ENCODE measurements around the gene RIPPLY1.

The RIPPLY1 gene

DNA sequence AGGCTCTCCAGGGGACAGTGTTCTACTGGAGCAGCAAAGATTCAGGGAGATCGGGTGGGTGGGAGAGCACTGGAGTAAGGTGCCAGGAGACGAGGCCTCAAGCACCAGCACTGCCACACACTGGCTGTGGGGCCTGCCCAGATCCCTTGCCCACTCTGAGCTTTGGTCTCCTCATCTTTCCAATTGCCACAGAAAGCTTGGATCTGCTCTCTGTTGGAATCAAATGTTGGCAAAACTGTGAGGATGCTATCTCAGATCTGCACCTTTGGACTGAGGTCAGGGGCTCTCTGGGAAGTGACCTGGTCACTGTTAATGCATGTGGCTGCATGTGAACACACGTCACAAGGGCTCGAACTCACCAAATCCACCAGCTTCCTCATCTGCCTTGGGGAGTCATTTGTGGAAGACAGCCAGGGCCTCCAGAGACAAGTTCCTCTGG is 1.3 kb downstream of the RIPPLY1 start:
- ChIA-PET CTCF (interaction anchor here (1.0 to 2.7 kb wide), 4 partner anchors 8 to 95 kb away, joined by 3 to 12 read pairs (median 8); no protein-coding TSS in a partner anchor), POLR2A (no interaction called here)
- no peaks in the 10 kb centered on the region for H3K36me3 ChIP-seq (ENCODE audit: control insufficient read depth in 2 of 2, insufficient read depth in 1 of 2, low read length in 2 of 2)
- TF ChIP-seq ZFP69B (tag by site-specific recombination; IDR thresholded peaks at IDR 0.05): no peak
- no peak for TF ChIP-seq ZBTB17 (tag by site-specific recombination; IDR thresholded peaks at IDR 0.05)
- no peak for TF ChIP-seq ZNF626 (tag by site-specific recombination; IDR thresholded peaks at IDR 0.05)
- TF ChIP-seq, protein P1, sequence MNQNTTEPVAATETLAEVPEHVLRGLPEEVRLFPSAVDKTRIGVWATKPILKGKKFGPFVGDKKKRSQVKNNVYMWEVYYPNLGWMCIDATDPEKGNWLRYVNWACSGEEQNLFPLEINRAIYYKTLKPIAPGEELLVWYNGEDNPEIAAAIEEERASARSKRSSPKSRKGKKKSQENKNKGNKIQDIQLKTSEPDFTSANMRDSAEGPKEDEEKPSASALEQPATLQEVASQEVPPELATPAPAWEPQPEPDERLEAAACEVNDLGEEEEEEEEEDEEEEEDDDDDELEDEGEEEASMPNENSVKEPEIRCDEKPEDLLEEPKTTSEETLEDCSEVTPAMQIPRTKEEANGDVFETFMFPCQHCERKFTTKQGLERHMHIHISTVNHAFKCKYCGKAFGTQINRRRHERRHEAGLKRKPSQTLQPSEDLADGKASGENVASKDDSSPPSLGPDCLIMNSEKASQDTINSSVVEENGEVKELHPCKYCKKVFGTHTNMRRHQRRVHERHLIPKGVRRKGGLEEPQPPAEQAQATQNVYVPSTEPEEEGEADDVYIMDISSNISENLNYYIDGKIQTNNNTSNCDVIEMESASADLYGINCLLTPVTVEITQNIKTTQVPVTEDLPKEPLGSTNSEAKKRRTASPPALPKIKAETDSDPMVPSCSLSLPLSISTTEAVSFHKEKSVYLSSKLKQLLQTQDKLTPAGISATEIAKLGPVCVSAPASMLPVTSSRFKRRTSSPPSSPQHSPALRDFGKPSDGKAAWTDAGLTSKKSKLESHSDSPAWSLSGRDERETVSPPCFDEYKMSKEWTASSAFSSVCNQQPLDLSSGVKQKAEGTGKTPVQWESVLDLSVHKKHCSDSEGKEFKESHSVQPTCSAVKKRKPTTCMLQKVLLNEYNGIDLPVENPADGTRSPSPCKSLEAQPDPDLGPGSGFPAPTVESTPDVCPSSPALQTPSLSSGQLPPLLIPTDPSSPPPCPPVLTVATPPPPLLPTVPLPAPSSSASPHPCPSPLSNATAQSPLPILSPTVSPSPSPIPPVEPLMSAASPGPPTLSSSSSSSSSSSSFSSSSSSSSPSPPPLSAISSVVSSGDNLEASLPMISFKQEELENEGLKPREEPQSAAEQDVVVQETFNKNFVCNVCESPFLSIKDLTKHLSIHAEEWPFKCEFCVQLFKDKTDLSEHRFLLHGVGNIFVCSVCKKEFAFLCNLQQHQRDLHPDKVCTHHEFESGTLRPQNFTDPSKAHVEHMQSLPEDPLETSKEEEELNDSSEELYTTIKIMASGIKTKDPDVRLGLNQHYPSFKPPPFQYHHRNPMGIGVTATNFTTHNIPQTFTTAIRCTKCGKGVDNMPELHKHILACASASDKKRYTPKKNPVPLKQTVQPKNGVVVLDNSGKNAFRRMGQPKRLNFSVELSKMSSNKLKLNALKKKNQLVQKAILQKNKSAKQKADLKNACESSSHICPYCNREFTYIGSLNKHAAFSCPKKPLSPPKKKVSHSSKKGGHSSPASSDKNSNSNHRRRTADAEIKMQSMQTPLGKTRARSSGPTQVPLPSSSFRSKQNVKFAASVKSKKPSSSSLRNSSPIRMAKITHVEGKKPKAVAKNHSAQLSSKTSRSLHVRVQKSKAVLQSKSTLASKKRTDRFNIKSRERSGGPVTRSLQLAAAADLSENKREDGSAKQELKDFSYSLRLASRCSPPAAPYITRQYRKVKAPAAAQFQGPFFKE (tag by site-specific recombination; IDR thresholded peaks at IDR 0.05; ENCODE audit: borderline replicate concordance): no peak
- no peak for TF ChIP-seq TRIM28 (IDR thresholded peaks at IDR 0.05; ENCODE audit: borderline replicate concordance, low read length)
- TF ChIP-seq, protein P2, sequence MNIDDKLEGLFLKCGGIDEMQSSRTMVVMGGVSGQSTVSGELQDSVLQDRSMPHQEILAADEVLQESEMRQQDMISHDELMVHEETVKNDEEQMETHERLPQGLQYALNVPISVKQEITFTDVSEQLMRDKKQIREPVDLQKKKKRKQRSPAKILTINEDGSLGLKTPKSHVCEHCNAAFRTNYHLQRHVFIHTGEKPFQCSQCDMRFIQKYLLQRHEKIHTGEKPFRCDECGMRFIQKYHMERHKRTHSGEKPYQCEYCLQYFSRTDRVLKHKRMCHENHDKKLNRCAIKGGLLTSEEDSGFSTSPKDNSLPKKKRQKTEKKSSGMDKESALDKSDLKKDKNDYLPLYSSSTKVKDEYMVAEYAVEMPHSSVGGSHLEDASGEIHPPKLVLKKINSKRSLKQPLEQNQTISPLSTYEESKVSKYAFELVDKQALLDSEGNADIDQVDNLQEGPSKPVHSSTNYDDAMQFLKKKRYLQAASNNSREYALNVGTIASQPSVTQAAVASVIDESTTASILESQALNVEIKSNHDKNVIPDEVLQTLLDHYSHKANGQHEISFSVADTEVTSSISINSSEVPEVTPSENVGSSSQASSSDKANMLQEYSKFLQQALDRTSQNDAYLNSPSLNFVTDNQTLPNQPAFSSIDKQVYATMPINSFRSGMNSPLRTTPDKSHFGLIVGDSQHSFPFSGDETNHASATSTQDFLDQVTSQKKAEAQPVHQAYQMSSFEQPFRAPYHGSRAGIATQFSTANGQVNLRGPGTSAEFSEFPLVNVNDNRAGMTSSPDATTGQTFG (tag by site-specific recombination; IDR thresholded peaks at IDR 0.05; ENCODE audit: borderline replicate concordance): no peak
- no peak overlapping the region for H3K4me3 ChIP-seq (ENCODE audit: low read depth, low read length)
- H3K4me1 ChIP-seq (ENCODE audit: control insufficient read depth, insufficient read depth, low read length): no peaks in the 10 kb centered on the region
- no peaks in the 10 kb centered on the region for H3K9me3 ChIP-seq (ENCODE audit: control insufficient read depth, insufficient read depth, low read depth, low read length)
- no peak overlapping the region for H3K27ac ChIP-seq (ENCODE audit: extremely low read depth, low read depth, low read length)

DNA sequence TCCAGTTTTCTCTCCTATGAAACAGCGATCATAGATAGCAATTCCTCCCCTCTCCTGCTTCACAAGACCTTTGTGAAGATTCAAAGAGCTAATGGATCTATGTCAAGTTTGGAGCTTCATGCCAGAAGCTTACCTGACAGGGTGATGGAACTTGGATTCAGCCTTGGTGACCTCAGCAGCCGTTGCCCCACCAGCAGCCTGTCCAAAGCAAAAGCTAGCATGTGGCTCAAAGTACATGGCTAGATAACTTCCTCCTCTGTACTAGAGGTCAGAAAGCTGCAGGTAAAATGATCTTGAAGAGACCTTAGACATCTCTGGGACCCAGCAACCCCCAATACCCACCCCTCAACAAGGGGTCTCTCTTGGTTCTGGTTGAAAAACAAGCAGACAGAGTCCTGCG is 1.8 kb downstream of the RIPPLY1 start:
- Histone ChIP-seq H3K4me1 (ENCODE audit: control insufficient read depth, insufficient read depth, low read length) (no peaks in the 10 kb centered on the region), H3K4me3 (ENCODE audit: low read depth, low read length) (no peak overlapping the region), H3K9me3 (ENCODE audit: control insufficient read depth, insufficient read depth, low read depth, low read length) (no peaks in the 10 kb centered on the region), H3K27ac (ENCODE audit: extremely low read depth, low read depth, low read length) (no peak overlapping the region), H3K36me3 (ENCODE audit: control insufficient read depth in 2 of 2, insufficient read depth in 1 of 2, low read length in 2 of 2) (no peaks in the 10 kb centered on the region)
- ChIA-PET POLR2A (no interaction called here), CTCF (interaction anchor here (0.6 to 2.7 kb wide), 4 partner anchors 27 to 755 kb away, joined by 3 to 12 read pairs (median 5); no protein-coding TSS in a partner anchor)
- TF ChIP-seq, protein P3, sequence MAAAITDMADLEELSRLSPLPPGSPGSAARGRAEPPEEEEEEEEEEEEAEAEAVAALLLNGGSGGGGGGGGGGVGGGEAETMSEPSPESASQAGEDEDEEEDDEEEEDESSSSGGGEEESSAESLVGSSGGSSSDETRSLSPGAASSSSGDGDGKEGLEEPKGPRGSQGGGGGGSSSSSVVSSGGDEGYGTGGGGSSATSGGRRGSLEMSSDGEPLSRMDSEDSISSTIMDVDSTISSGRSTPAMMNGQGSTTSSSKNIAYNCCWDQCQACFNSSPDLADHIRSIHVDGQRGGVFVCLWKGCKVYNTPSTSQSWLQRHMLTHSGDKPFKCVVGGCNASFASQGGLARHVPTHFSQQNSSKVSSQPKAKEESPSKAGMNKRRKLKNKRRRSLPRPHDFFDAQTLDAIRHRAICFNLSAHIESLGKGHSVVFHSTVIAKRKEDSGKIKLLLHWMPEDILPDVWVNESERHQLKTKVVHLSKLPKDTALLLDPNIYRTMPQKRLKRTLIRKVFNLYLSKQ (tag by site-specific recombination; IDR thresholded peaks at IDR 0.05; ENCODE audit: borderline replicate concordance): no peak
- no peak for TF ChIP-seq ZSCAN23 (tag by site-specific recombination; IDR thresholded peaks at IDR 0.05)
- TF ChIP-seq, protein P4, sequence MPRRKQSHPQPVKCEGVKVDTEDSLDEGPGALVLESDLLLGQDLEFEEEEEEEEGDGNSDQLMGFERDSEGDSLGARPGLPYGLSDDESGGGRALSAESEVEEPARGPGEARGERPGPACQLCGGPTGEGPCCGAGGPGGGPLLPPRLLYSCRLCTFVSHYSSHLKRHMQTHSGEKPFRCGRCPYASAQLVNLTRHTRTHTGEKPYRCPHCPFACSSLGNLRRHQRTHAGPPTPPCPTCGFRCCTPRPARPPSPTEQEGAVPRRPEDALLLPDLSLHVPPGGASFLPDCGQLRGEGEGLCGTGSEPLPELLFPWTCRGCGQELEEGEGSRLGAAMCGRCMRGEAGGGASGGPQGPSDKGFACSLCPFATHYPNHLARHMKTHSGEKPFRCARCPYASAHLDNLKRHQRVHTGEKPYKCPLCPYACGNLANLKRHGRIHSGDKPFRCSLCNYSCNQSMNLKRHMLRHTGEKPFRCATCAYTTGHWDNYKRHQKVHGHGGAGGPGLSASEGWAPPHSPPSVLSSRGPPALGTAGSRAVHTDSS (tag by site-specific recombination; IDR thresholded peaks at IDR 0.05): no peak
- no peak for TF ChIP-seq ZBTB7A (tag by site-specific recombination; IDR thresholded peaks at IDR 0.05; ENCODE audit: low read depth)
- TF ChIP-seq, protein P5, sequence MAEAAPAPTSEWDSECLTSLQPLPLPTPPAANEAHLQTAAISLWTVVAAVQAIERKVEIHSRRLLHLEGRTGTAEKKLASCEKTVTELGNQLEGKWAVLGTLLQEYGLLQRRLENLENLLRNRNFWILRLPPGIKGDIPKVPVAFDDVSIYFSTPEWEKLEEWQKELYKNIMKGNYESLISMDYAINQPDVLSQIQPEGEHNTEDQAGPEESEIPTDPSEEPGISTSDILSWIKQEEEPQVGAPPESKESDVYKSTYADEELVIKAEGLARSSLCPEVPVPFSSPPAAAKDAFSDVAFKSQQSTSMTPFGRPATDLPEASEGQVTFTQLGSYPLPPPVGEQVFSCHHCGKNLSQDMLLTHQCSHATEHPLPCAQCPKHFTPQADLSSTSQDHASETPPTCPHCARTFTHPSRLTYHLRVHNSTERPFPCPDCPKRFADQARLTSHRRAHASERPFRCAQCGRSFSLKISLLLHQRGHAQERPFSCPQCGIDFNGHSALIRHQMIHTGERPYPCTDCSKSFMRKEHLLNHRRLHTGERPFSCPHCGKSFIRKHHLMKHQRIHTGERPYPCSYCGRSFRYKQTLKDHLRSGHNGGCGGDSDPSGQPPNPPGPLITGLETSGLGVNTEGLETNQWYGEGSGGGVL (tag by site-specific recombination; IDR thresholded peaks at IDR 0.05): no peak
- no peak for TF ChIP-seq ZNF514 (tag by site-specific recombination; IDR thresholded peaks at IDR 0.05)
- TF ChIP-seq, protein P6, sequence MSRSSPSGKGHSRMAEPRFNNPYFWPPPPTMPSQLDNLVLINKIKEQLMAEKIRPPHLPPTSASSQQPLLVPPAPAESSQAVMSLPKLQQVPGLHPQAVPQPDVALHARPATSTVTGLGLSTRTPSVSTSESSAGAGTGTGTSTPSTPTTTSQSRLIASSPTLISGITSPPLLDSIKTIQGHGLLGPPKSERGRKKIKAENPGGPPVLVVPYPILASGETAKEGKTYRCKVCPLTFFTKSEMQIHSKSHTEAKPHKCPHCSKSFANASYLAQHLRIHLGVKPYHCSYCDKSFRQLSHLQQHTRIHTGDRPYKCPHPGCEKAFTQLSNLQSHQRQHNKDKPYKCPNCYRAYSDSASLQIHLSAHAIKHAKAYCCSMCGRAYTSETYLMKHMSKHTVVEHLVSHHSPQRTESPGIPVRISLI (tag by site-specific recombination; IDR thresholded peaks at IDR 0.05): no peak
- no peak for TF ChIP-seq ZNF510 (tag by site-specific recombination; IDR thresholded peaks at IDR 0.05; ENCODE audit: insufficient replicate concordance)
- no peak for TF ChIP-seq ZNF2 (tag by site-specific recombination; IDR thresholded peaks at IDR 0.05)
- TF ChIP-seq, protein P7, sequence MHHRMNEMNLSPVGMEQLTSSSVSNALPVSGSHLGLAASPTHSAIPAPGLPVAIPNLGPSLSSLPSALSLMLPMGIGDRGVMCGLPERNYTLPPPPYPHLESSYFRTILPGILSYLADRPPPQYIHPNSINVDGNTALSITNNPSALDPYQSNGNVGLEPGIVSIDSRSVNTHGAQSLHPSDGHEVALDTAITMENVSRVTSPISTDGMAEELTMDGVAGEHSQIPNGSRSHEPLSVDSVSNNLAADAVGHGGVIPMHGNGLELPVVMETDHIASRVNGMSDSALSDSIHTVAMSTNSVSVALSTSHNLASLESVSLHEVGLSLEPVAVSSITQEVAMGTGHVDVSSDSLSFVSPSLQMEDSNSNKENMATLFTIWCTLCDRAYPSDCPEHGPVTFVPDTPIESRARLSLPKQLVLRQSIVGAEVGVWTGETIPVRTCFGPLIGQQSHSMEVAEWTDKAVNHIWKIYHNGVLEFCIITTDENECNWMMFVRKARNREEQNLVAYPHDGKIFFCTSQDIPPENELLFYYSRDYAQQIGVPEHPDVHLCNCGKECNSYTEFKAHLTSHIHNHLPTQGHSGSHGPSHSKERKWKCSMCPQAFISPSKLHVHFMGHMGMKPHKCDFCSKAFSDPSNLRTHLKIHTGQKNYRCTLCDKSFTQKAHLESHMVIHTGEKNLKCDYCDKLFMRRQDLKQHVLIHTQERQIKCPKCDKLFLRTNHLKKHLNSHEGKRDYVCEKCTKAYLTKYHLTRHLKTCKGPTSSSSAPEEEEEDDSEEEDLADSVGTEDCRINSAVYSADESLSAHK (tag by site-specific recombination; IDR thresholded peaks at IDR 0.05): no peak
- no peak for TF ChIP-seq ZNF776 (tag by site-specific recombination; IDR thresholded peaks at IDR 0.05; ENCODE audit: borderline replicate concordance)
